Motor neuron (in vitro differentiated cells): Measurements from ENCODE around the gene UBE4A. TPM values are rescaled to one million over a fixed set of nuclear protein-coding genes. Genes with fewer than 3 reads are reported as not detected.

Experiments
- ATAC-seq, 8 experiments: fragments of 200-7000 bp; cut with Tn5 transposase; replicated peaks in 6 of 8; 2 replicates each; pipeline ENCODE4 v1.8.0; 2021; ENCODE audit warnings: mild to moderate bottlenecking in 8 of 8, moderate library complexity in 8 of 8
- H3K27ac ChIP-seq, 2 donors: fragments of 250-450 bp; sonication (Bioruptor Pico); 2 replicates each; pipeline ENCODE4 v1.9.0; 2021; ENCODE audit warnings: antibody characterized with exemption in 2 of 2, mild to moderate bottlenecking in 2 of 2, moderate library complexity in 1 of 2
- H3K4me1 ChIP-seq, 2 donors: fragments of 250-450 bp; sonication (Bioruptor Pico); replicated peaks in 1 of 2; 2 replicates each; pipeline ENCODE4 v1.6.1; 2021; ENCODE audit warnings: antibody characterized with exemption in 2 of 2, mild to moderate bottlenecking in 2 of 2, moderate library complexity in 1 of 2
- H3K4me3 ChIP-seq, 5 donors: fragments of 250-450 bp; sonication (Bioruptor Pico); 2 replicates each; pipeline ENCODE4 v1.9.0; 2021; ENCODE audit warnings: antibody characterized with exemption in 5 of 5, mild to moderate bottlenecking in 5 of 5, moderate library complexity in 4 of 5
- WGBS, 10 experiments: fragments of 450-650 bp; shearing (Covaris generic); methylation state at CpG; one replicate each; pipeline ENCODE4 v1.0.0; 2022; 5-methylcytosine and 5-hydroxymethylcytosine counted together
- in situ Hi-C, 9 experiments: fragments of 400-800 bp; cut with MboI; loops; one replicate each; pipeline ENCODE4 v1.15.0; 2021; ENCODE audit warnings: low sequenced_read_pairs in 9 of 9, low pct_unique_long_range_greater_than_20kb in 2 of 9; ENCODE audit not compliant: unreplicated experiment in 9 of 9
- total RNA-seq, 8 experiments: library from RNA; unstranded; fragments of 300-600 nt; gene quantifications; 2 replicates each; pipeline versions ENCODE4 v1.2.3 to v1.2.4, GENCODE V29; 2022

UBE4A gene
- total RNA-seq, 8 experiments from 2014 or later, result 25.3 to 57.3 (median 39.1) TPM

- no CpG with 5 or more reads among the region's 55 CpGs for WGBS, 10 experiments
- Histone ChIP-seq H3K27ac (peak overlapping the region; percentile 96 to 98), H3K4me3 (peak overlapping the region; percentile 85 to 100 (median 98)), H3K4me1 (peaks cover 4 to 20% of the 10 kb centered on the region in 2 donors)
- in situ Hi-C loops, result no loop called here
- ATAC-seq, result peak in 3 of 8 experiments; percentile 1 to 3 (median 3)
Measured at GRCh38 chr11:118436639-118437207, 77.3 kb downstream of the UBE4A start.

GRCh38 chr11:118437208-118438125 is 78.1 kb downstream of the UBE4A start:
- in situ Hi-C loops, result no loop called here
- peak overlapping the region; percentile 85 to 100 (median 98) for H3K4me3 ChIP-seq
- WGBS, 10 experiments, result 0% methylated on average over 6 of the region's 28 CpGs; no CpG with 5 or more reads in 9 of the 10 experiments
- peak; percentile 4 to 40 (median 18) for ATAC-seq
- H3K27ac ChIP-seq, result peak overlapping the region; percentile 96 to 98
- peaks cover 9 to 28% of the 10 kb centered on the region in 2 donors for H3K4me1 ChIP-seq

GRCh38 chr11:118438314-118438931 is 79.0 kb downstream of the UBE4A start:
- peak in 3 of 8 experiments; percentile 8 to 24 (median 12) for ATAC-seq
- WGBS, 10 experiments, result 0% methylated on average over 1 to 5 of the region's 14 CpGs; no CpG with 5 or more reads in 6 of the 10 experiments
- peak overlapping the region in 1 of 2 donors; percentile 96 for H3K27ac ChIP-seq
- peak overlapping the region; percentile 85 to 100 (median 98) for H3K4me3 ChIP-seq
- peaks cover 12 to 34% of the 10 kb centered on the region in 2 donors for H3K4me1 ChIP-seq
- in situ Hi-C loops, result no loop called here

- Histone ChIP-seq H3K27ac (no peak overlapping the region), H3K4me3 (peak overlapping the region in 1 of 5 donors; percentile 100), H3K4me1 (peaks cover 10 to 30% of the 10 kb centered on the region in 2 donors)
- ATAC-seq, result no peak
- in situ Hi-C loops, result no loop called here
Measured at GRCh38 chr11:118439646-118440045, 80.2 kb downstream of the UBE4A start.

- peak in 1 of 8 experiments; percentile 5 for ATAC-seq
- in situ Hi-C loops, result no loop called here
- Histone ChIP-seq H3K4me1 (peaks cover 10 to 30% of the 10 kb centered on the region in 2 donors), H3K4me3 (no peak overlapping the region), H3K27ac (no peak overlapping the region)
- WGBS, 10 experiments, result 0 to 85% (median 43%) methylated on average over 1 to 3 of the region's 3 CpGs; no CpG with 5 or more reads in 2 of the 10 experiments
Measured at GRCh38 chr11:118441770-118442275, 82.4 kb downstream of the UBE4A start.

- no peak overlapping the region for H3K27ac ChIP-seq
- peaks cover 10 to 30% of the 10 kb centered on the region in 2 donors for H3K4me1 ChIP-seq
- in situ Hi-C loops, result no loop called here
- no peak for ATAC-seq
- H3K4me3 ChIP-seq, result no peak overlapping the region
- WGBS, 10 experiments, result 48 to 100% (median 86%) methylated on average over 1 to 3 of the region's 3 CpGs; no CpG with 5 or more reads in 1 of the 10 experiments
Measured at GRCh38 chr11:118442301-118442700, 82.9 kb downstream of the UBE4A start.

GRCh38 chr11:118442908-118443589 is 83.6 kb downstream of the UBE4A start:
- in situ Hi-C loops, result no loop called here
- WGBS, 10 experiments, result 89 to 100% (median 97%) methylated on average over 1 to 4 of the region's 4 CpGs

GRCh38 chr11:118443590-118444218 is 84.3 kb downstream of the UBE4A start:
- ATAC-seq, result no peak
- peaks cover 10 to 30% of the 10 kb centered on the region in 2 donors for H3K4me1 ChIP-seq
- WGBS, 10 experiments, result 73 to 100% (median 100%) methylated on average over 1 to 2 of the region's 2 CpGs; no CpG with 5 or more reads in 2 of the 10 experiments

More at GRCh38 chr11:118442908-118443589, 83.6 kb downstream of the UBE4A start:
- no peak for ATAC-seq
- H3K4me1 ChIP-seq, result peaks cover 10 to 30% of the 10 kb centered on the region in 2 donors
- no peak overlapping the region for H3K4me3 ChIP-seq
- H3K27ac ChIP-seq, result no peak overlapping the region

GRCh38 chr11:118447423-118447822 is 88.0 kb downstream of the UBE4A start:
- H3K4me1 ChIP-seq, result peaks cover 3 to 7% of the 10 kb centered on the region in 2 donors
- 83 to 100% (median 95%) methylated on average over 2 to 4 of the region's 4 CpGs for WGBS, 10 experiments
- in situ Hi-C loops, result no loop called here

More at GRCh38 chr11:118443590-118444218, 84.3 kb downstream of the UBE4A start:
- in situ Hi-C loops, result no loop called here
- H3K4me3 ChIP-seq, result no peak overlapping the region
- no peak overlapping the region for H3K27ac ChIP-seq

GRCh38 chr11:118448294-118448693 is 88.9 kb downstream of the UBE4A start:
- no peaks in the 10 kb centered on the region for H3K4me1 ChIP-seq
- peak in 1 of 8 experiments; percentile 28 for ATAC-seq
- in situ Hi-C loops, result no loop called here

More at GRCh38 chr11:118447423-118447822, 88.0 kb downstream of the UBE4A start:
- ATAC-seq, result no peak
- no peak overlapping the region for H3K27ac ChIP-seq
- H3K4me3 ChIP-seq, result no peak overlapping the region

More at GRCh38 chr11:118448294-118448693, 88.9 kb downstream of the UBE4A start:
- Histone ChIP-seq H3K4me3 (no peak overlapping the region), H3K27ac (no peak overlapping the region)
